ENCODE results near the gene LRP10.
"Not testable (repeated sequence)": the region's sequence is repeated elsewhere in the genome, so short reads cannot be mapped to it uniquely, and the experiment has no call there.

Gene LRP10

DNA sequence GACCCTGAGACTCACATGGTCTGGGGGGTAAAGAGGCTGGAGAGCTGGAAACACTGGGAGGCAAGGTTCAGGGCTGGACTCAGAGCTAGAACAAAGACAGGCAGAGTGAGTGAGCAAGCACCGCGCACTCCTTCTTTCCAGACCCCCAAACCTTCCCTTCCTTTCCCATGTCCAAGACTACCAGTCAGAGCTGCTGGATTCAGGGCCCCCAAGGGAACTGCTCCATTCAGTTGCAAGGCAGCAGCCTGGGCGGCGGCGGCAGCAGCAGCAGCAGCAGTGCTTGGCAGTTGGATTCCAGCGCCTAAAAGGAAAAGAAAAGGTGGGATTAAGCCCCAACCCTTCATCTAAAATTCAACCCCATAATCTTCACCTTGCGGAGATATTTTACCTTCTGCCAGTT lies 30.3 kb downstream of the LRP10 start:
- no peak overlapping the region for H3K4me3 ChIP-seq (ENCODE audit: low read depth, low read length)
- DNase-seq (ENCODE audit: low read depth) = no peak
- in situ Hi-C loops (cut with HindIII; ENCODE audit: low sequenced_read_pairs) = no loop called here
- TF ChIP-seq, protein P1, sequence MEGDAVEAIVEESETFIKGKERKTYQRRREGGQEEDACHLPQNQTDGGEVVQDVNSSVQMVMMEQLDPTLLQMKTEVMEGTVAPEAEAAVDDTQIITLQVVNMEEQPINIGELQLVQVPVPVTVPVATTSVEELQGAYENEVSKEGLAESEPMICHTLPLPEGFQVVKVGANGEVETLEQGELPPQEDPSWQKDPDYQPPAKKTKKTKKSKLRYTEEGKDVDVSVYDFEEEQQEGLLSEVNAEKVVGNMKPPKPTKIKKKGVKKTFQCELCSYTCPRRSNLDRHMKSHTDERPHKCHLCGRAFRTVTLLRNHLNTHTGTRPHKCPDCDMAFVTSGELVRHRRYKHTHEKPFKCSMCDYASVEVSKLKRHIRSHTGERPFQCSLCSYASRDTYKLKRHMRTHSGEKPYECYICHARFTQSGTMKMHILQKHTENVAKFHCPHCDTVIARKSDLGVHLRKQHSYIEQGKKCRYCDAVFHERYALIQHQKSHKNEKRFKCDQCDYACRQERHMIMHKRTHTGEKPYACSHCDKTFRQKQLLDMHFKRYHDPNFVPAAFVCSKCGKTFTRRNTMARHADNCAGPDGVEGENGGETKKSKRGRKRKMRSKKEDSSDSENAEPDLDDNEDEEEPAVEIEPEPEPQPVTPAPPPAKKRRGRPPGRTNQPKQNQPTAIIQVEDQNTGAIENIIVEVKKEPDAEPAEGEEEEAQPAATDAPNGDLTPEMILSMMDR (IDR thresholded peaks at IDR 0.05; ENCODE audit: low read depth, low read length, missing control alignments) = no peak

DNA sequence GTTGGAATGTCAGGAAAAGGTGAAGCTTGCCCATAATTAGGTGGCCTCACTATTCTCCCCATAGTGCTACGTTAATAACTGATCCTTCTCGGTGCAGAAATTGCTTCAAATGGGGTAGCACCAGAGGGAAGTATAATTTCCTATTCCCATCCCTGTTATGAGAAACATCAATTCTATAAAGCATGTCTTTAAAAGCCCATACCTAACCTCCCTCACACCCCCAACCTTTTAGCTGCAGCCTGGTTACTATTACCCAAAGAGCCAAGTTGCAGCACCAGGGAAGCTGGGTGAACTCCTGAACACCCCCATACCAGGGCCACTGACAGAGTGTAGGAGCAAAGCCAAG lies 32.2 kb downstream of the LRP10 start:
- in situ Hi-C loops (cut with HindIII; ENCODE audit: low sequenced_read_pairs) = no loop called here
- TF ChIP-seq, protein P1 (IDR thresholded peaks at IDR 0.05; ENCODE audit: low read depth, low read length, missing control alignments) = no peak
- no peak for DNase-seq (ENCODE audit: low read depth)
- no peak overlapping the region for H3K4me3 ChIP-seq (ENCODE audit: low read depth, low read length)

DNA sequence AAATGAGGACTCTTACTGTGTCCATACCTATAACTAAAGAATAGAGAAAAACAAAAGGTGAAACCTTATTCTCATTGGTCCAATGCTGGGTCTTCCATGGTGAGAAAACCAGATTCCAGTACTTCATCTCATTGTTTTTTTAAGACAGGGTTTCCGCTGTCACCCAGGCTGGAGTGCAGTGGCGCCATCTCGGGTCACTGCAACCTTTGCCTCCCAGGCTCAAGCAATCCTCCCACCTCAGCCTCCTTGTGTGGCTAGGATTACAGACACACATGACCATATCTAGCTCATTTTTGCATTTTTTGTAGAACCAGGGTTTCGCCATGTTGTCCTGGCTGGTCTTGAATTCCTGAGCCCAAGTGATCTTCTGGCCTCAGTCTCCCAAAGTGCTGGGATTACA lies 34.1 kb downstream of the LRP10 start:
- in situ Hi-C loops (cut with HindIII; ENCODE audit: low sequenced_read_pairs) = no loop called here
- TF ChIP-seq, protein P1 (IDR thresholded peaks at IDR 0.05; ENCODE audit: low read depth, low read length, missing control alignments) = no peak
- no peak overlapping the region for H3K4me3 ChIP-seq (ENCODE audit: low read depth, low read length)
- DNase-seq (ENCODE audit: low read depth) = no peak

DNA sequence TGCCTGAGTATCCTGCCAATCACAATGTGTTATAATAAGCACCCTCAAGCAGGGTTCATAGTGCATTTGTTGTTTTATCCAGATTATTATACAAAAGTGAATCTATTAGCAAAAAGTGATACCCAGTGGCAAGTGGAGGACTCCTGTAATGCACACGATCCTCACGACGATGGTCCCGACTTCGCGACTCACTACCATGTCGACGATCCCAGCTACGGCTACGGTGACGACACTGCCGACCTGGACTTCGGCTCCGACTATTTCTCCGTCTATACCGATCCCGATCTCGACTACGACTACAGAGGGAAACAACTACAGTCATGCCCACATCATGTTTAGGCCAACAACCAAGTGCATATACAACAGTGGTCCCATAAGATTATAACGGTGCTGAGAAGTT lies 34.5 kb downstream of the LRP10 start:
- in situ Hi-C loops (cut with HindIII; ENCODE audit: low sequenced_read_pairs) = no loop called here
- DNase-seq (ENCODE audit: low read depth) = no peak

DNA sequence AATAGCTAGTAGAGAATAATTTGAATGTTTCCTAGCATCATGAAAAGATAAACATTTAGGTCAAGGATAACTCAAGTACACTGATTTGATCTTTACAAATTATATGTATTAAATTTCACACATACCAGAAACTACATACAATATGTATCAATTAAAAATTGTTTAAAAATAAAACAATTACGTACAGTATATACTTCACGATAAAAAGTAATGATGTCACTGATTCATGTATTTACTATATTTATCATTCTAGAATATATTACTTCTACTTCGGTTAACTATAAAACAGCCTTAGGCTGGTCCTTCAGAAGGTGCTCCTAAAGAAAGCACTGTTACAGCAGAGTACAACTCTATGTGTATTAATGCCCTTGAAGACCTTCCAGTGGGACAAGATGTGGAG lies 35.9 kb downstream of the LRP10 start:
- in situ Hi-C loops (cut with HindIII; ENCODE audit: low sequenced_read_pairs) = no loop called here
- TF ChIP-seq, protein P1 (IDR thresholded peaks at IDR 0.05; ENCODE audit: low read depth, low read length, missing control alignments) = no peak
- no peak overlapping the region for H3K4me3 ChIP-seq (ENCODE audit: low read depth, low read length)
- DNase-seq (ENCODE audit: low read depth) = no peak

More for the DNA sequence above, 34.5 kb downstream of the LRP10 start:
- TF ChIP-seq, protein P1 (IDR thresholded peaks at IDR 0.05; ENCODE audit: low read depth, low read length, missing control alignments) = no peak
- H3K4me3 ChIP-seq (ENCODE audit: low read depth, low read length) = no peak overlapping the region

DNA sequence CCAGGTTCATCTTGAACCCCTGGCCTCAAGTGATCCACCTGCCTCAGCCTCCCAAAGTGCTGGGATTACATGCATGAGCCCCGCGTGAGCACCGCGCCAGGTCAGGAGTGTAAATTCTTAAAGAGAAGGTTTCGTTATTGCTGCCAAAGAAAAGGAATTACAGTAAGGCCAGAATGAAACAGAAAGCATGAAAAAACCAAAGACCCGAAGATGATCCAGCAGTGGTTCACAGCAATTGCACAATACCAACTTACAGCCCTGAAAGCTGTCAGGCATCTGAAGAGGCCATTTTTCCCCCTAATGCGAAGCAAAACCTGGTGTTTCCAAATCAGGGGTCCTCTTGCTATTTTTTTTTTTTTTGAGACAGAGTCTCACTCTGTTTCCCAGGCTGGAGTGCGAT lies 37.1 kb downstream of the LRP10 start:
- no peak overlapping the region for H3K4me3 ChIP-seq (ENCODE audit: low read depth, low read length)
- TF ChIP-seq, protein P1 (IDR thresholded peaks at IDR 0.05; ENCODE audit: low read depth, low read length, missing control alignments) = no peak
- in situ Hi-C loops (cut with HindIII; ENCODE audit: low sequenced_read_pairs) = no loop called here
- DNase-seq (ENCODE audit: low read depth) = no peak

DNA sequence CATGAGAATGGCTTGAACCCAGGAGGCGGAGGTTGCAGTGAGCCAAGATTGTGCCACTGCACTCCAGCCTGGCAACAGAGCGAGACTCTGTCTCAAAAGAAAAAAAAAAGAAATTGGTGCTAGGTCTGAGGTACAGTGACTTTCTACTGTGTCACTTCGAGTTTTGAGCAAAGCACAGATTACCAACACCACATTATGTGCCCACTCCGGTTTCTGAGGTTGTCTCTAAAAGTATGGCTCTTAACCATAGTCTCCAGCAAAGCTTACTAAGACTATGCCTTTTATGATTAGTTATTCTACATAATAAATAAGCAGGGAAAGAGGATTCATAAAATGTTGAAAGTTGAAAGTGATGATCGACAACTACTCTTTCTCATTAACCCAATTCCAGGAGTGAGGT lies 39.4 kb downstream of the LRP10 start:
- in situ Hi-C loops (cut with HindIII; ENCODE audit: low sequenced_read_pairs) = no loop called here
- DNase-seq (ENCODE audit: low read depth) = no peak
- no peak overlapping the region for H3K4me3 ChIP-seq (ENCODE audit: low read depth, low read length)
- TF ChIP-seq, protein P1 (IDR thresholded peaks at IDR 0.05; ENCODE audit: low read depth, low read length, missing control alignments) = no peak

DNA sequence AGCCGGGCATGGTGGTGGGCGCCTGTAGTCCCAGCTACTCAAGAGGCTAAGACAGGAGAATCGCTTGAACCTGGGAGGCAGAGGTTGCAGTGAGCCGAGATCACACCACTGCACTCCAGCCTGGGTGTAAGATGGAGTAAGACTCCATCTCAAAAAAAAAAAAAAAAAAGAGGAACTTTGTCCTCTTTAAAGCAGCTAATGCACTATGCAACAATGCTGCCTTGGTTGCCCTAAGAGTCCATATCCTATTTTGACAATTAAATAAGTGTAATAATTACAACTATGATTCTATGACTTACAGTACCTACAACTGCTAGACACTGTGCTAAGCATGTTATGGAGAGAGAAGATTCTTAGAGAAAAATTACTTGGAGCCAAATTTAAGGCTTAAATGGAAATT lies 43.3 kb downstream of the LRP10 start:
- H3K4me3 ChIP-seq (ENCODE audit: low read depth, low read length); DNase-seq (ENCODE audit: low read depth); in situ Hi-C loops (cut with HindIII; ENCODE audit: low sequenced_read_pairs): not testable (repeated sequence)
